HG03196 (cell line): Measurements from ENCODE around the gene MYH13.

Experiments used
- ATAC-seq: cut with Tn5 transposase; IDR thresholded peaks from one replicate; pipeline ENCODE4 v1.9.1; 2021; ENCODE audit not compliant: unreplicated experiment

MYH13 gene

DNA sequence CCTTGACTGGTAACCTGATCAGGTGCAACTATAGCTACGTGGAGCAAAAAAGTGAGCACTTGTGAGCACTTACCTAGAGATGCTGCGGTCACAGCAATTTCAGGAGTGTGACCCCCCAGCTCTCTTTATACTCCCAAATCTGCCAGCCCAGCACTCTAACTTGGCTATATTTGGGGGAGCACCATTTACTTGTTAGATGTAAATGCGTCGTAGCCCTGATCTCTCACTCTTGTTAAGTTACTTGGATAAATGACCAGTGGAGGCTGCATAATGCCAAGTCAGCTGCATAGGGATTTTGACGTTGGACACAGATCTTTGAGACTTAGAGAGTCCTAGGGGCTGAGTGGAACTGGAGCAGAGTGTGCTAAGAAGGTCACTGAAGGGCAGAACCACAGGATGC is at the start of gene MYH13:
TSS of gene MYH13 (minus strand) at position 101 of the 400 bp plus-strand sequence. CDS start 8,476 bp downstream, outside the sequence.
- ATAC-seq = no peak

GRCh38 chr17:10421900-10422542 is 49.2 kb upstream of the MYH13 start, which contains the start of gene MYH8:
Gene MYH8 (minus strand): TSS chr17:10421950. CDS start chr17:10420227, 1,723 bp downstream.
- no peak for ATAC-seq

GRCh38 chr17:10421211-10421610 is 48.4 kb upstream of the MYH13 start:
- ATAC-seq = no peak

GRCh38 chr17:10420811-10421210 is 48.0 kb upstream of the MYH13 start:
- ATAC-seq = no peak

- no peak for ATAC-seq
Measured at GRCh38 chr17:10417431-10417830, 44.6 kb upstream of the MYH13 start.

DNA sequence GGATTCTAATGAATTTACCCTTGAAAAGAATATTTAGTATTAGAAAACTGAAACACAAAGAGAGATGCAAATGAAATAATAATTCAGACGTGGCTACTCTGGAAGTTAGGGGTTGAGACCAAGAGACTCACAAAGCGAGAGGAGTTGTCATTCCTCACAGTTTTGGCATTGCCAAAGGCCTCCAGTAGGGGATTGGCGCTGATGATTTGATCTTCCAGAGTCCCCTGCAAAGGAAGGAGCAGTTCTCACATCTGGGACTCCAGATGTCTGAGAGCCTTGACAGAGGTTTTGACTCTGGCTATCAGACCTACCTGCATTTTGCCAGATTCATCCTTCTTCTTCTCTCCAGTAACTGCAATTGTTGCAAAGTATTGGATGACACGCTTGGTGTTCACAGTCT is 42.4 kb upstream of the MYH13 start:
- ATAC-seq = no peak

GRCh38 chr17:10403589-10403988 is 30.8 kb upstream of the MYH13 start:
- no peak for ATAC-seq

DNA sequence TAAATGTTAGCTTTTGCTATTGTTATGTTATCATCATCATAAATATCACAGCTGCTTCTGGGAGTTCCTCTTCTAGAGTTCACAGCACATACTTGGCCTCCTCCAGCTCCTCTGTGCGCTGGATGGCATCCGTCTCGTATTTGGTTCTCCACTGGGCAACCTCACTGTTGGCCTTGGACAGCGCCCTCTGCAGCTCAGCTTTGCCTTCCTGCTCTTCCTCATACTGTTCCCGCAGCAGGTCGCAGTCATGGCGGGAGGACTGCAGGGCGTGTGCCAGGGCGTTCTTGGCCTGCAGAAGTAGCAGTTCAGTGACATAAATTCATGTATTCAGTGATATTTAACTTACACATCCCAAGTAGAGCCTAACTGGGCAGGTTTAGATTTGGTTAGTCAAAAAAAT is 25.5 kb upstream of the MYH13 start:
- ATAC-seq = no peak

DNA sequence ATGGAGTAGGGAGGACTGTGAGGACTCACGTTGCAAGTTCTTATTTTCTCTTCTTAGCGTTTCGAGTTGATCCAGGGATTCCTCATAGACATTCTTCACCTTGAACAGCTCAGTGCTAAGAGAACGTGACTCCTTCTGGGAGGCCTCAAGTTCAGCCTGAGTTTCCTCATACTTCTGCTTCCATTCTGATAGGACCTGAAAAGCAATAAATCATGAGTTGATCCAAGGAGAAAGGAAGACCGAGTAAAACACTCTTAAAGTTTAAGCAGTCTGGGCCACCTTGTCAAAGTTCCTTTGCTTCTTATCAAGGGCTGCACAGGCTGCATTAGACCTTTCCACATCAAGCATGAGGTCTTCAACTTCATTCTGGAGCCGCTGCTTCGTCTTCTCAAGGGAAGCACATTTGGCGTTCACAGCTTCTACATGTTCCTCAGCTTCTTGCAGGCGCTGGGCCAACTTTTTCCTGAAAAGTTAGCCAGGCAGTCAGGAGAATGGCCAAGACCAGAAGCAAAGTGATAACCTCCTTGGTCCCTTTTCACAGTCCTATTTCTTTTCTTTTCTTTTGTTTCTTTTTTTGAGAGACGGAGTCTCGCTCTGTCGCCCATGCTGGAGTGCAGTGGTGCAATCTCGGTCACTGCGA is 23.8 kb upstream of the MYH13 start:
- ATAC-seq = no peak

- no peak for ATAC-seq
Measured at GRCh38 chr17:10394201-10394887, 21.5 kb upstream of the MYH13 start.

DNA sequence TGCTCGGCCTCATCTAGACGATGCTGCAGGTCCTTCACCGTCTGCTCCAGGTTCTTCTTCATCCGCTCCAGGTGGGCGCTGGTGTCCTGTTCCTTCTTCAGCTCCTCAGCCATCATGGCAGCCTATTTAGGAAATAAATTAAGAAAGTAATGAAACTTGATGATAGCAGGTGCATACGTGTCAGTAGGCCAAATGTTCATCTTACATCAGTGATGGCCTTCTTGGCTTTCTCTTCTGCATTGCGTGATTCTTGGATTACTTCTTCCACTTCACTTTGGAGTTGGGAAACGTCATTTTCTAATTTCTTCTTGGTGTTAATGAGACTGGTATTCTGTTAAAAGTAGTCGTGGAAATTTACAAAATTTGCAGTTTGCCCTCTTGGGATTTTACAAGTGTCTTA is 20.1 kb upstream of the MYH13 start:
- ATAC-seq = no peak

DNA sequence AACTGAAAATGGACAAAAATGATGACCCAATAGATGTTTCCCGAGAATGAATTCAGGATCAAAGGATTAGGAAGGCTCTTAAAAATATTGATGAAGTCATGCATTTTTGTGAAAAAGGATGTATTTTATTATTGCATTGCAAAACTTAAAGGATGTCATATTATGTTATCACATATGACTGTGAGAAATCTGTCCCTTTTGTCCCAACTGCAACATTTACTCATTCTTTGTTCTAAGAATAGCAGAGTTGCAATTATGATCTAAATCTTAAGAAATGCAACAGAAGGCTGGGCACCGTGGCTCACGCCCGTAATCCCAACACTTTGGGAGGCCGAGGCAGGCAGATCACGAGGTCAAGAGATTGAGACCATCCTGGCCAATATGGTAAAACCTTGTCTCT is 13.1 kb upstream of the MYH13 start:
- ATAC-seq = no peak

DNA sequence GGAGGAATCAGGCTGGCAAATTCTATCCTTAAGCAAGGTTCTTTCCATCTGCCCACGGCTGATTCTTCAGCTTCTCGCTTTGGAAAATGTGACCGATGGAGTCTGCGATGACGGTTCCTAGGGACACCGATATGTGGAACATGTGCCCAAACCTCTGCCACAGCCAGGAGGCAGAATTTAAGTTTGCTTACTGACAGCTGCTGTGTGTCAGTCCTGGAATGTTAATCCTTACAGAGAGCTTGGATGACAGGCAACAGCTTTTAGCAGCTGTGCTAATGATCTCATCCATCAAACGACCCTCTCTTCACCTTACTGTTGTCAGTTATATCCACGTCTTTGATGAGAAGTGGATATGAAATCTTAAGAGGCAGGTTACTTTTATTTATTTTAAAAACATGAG is 11.4 kb upstream of the MYH13 start:
- ATAC-seq = no peak

DNA sequence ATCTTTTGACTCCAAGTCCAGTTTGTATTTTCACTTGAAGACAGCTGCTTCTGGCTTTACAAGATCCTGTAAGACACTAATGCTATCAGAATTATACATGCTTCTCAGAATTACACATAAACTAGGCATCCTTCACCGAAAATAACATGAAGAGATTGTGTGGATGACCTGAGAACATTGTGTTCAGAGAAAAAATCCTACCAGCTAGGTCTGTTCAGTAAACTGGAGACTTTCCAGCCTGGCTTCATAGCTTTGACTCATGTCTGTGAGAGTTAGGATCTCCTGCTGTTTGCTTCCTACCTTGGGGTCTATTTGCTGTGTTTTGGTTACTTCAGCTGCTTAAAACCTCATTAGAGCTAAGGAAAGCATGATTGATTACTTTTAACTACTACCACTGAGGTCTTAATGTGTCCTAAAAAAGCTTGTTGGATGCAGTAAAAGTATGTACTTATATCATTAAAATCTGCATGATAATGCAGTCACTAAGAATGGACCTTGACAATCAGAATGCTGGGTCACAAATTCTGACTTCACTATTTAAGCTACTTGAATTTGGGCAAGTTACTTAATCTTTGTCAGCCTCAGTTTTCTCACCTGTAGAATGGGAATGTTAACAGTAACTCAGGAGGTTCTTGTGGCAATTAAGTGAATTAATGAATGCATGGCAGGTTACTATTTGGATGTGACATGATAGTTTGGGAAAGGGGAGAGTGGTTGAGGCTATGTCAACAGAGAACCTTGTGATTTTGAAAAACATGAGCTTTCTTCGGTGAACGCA is 8.0 kb upstream of the MYH13 start:
- ATAC-seq = no peak

DNA sequence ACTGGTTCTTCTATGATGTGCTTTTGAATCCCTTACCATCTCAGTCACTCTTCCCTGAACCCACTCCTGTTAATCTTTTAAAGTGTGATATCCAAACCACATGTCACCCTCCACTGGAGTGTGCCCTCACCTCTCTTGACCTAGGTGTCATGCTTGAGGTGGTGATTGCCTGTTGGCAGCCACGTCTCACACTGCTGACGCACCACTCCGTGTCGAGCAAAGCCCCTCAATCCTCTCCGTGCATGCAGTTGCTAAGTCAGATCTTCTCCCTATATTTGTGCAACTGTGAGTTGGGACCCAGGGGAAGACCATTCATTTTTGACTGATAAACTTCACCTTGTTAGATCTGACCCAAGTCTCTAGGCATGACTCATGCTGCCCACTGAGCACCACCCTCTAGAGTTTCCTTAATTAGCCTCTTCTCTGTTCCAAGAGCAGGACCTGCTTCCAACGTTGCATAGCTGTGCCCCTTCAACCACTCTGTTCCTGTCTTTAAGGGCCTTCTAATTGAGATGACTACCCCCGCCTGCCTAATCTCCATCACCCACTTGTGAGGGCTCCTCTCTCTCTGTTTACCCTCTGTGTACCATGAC is 2.7 kb downstream of the MYH13 start:
- no peak for ATAC-seq

- no peak for ATAC-seq
Measured at GRCh38 chr17:10369239-10369638, 3.6 kb downstream of the MYH13 start.

DNA sequence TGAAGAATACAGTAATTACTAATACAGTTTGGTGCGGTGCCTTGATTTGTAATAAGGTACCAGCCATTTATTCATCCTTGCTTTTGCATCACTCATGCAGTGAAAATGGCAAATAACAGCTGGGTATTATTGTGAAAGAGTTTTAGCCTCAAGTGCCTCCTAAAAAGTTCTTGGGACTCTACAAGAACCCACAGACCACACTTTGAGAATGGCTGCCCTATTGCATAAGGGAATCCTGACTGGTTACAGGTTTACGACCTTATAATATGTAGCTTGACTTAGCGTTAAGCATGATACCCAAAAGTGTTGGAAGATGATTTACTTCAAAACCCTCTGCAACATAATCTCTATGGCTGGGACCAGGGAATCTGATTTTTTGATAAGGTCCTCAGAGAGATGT is 4.2 kb downstream of the MYH13 start:
- no peak for ATAC-seq

GRCh38 chr17:10360578-10360977 is 12.2 kb downstream of the MYH13 start:
- no peak for ATAC-seq

DNA sequence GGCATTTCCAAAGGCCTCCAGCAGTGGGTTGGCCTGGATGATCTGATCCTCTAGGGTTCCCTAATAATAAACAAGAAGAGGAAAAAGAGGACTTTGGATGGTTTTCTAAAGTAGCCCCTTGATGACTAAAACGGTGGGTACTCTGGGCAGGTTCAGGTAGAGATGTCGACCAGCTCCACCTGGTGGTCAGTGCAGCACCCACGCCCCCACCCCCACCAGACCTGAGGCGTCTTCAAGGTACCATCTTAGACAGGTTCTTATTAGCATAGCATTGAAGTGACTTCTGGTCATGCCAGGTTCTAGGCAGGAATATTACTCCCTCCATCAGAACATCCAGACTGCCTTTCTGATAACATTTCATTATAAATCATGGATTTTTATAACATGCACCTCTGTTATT is 15.0 kb downstream of the MYH13 start:
- no peak for ATAC-seq

DNA sequence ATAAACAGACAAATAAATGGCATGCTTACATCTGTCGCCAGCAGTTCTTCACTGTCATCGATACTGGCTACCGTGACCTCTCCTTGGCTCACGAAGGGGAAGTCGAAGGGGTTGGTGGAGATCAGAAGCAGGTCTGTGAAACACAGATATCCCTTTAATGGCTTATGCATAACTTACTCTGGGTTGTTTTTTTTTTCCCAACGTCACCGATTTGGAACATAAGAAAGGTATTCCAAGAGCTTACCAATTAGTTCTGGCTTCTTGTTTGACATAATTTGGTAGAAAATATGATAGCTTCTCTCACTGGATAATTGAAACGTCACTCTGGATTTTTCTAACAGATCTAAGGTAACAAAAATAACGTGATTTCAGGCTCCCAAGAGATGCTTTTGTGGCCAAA is 18.2 kb downstream of the MYH13 start:
- ATAC-seq = no peak

GRCh38 chr17:10352893-10353292 is 19.9 kb downstream of the MYH13 start:
- no peak for ATAC-seq
